GM19372 (cell line): ENCODE measurements around the gene S1PR5.
"Not testable (repeated sequence)": the region's sequence is repeated elsewhere in the genome, so short reads cannot be mapped to it uniquely, and the experiment has no call there.

ENCODE experiments used
- ATAC-seq: cut with Tn5 transposase; IDR thresholded peaks from one replicate; pipeline ENCODE4 v1.9.1; 2021; ENCODE audit warnings: mild to moderate bottlenecking, low read depth, moderate library complexity; ENCODE audit not compliant: unreplicated experiment

S1PR5 gene

GRCh38 chr19:10544753-10545251 is 27.6 kb upstream of the S1PR5 start:
- no peak for ATAC-seq

GRCh38 chr19:10544242-10544752 is 27.1 kb upstream of the S1PR5 start:
- no peak for ATAC-seq

- peak; percentile 70 for ATAC-seq
Measured at GRCh38 chr19:10543420-10544241, 26.4 kb upstream of the S1PR5 start, which contains the start of gene ATG4D. ATG4D (plus strand) TSS chr19:10543904; CDS start chr19:10544091, 187 bp downstream.

GRCh38 chr19:10543059-10543419 is 25.8 kb upstream of the S1PR5 start:
- no peak for ATAC-seq

- ATAC-seq, result not testable (repeated sequence)
Measured at GRCh38 chr19:10539016-10539415, 21.8 kb upstream of the S1PR5 start.

- no peak for ATAC-seq
Measured at GRCh38 chr19:10538204-10538983, 21.1 kb upstream of the S1PR5 start.

- no peak for ATAC-seq
Measured at GRCh38 chr19:10537668-10538067, 20.4 kb upstream of the S1PR5 start.

- no peak for ATAC-seq
Measured at GRCh38 chr19:10535613-10536012, 18.4 kb upstream of the S1PR5 start.

- ATAC-seq, result no peak
Measured at GRCh38 chr19:10533646-10534386, 16.6 kb upstream of the S1PR5 start.

GRCh38 chr19:10532457-10532856 is 15.2 kb upstream of the S1PR5 start:
- ATAC-seq, result no peak

- ATAC-seq, result not testable (repeated sequence)
Measured at GRCh38 chr19:10526887-10527286, 9.6 kb upstream of the S1PR5 start.

- ATAC-seq, result no peak
Measured at GRCh38 chr19:10525636-10526035, 8.4 kb upstream of the S1PR5 start.

- ATAC-seq, result no peak
Measured at GRCh38 chr19:10523135-10523636, 5.9 kb upstream of the S1PR5 start.

- ATAC-seq, result no peak
Measured at GRCh38 chr19:10521461-10522171, 4.4 kb upstream of the S1PR5 start.

- no peak for ATAC-seq
Measured at GRCh38 chr19:10520652-10521318, 3.5 kb upstream of the S1PR5 start.

- ATAC-seq, result no peak
Measured at GRCh38 chr19:10519421-10519820, 2.2 kb upstream of the S1PR5 start.

GRCh38 chr19:10518444-10519361 is 1.5 kb upstream of the S1PR5 start:
- no peak for ATAC-seq

GRCh38 chr19:10517760-10518443 is 655 bp upstream of the S1PR5 start:
- ATAC-seq, result no peak
